ENCODE data around the gene TEX35. TPM values are rescaled to one million over a fixed set of nuclear protein-coding genes. Genes with fewer than 3 reads are reported as not detected.
A peak's percentile ranks its signal among the peaks of the same experiment; 100 is the strongest.

Gene TEX35
- total RNA-seq, 4 donors from 2014 or later, result 1.4 TPM; not detected in 3

GRCh38 chr1:178539291-178539690 lies 26.4 kb downstream of the TEX35 start:
- TF ChIP-seq POLR2A (IDR thresholded peaks at IDR 0.05) (no peak), CTCF (IDR thresholded peaks at IDR 0.05) (no peak)
- WGBS, 2 donors, result 77 to 81% methylated on average over 7 of the region's 7 CpGs
- intact Hi-C loops (cut with DNase I; ENCODE audit: low total_unique reads), result loop anchor here (10.0 kb wide), 1 partner anchor 826 kb away; the partner anchor contains the start of gene AXDND1
- no peak overlapping the region for H3K4me3 ChIP-seq (ENCODE audit: low read depth, poor library complexity, severe bottlenecking)
- no peak for DNase-seq (ENCODE audit: low spot score in 2 of 2)

GRCh38 chr1:178540204-178540603 lies 27.3 kb downstream of the TEX35 start:
- DNase-seq (ENCODE audit: low spot score in 2 of 2), result no peak
- no peak overlapping the region for H3K4me3 ChIP-seq (ENCODE audit: low read depth, poor library complexity, severe bottlenecking)
- WGBS, 2 donors, result 63% methylated on average over 6 of the region's 6 CpGs
- intact Hi-C loops (cut with DNase I; ENCODE audit: low total_unique reads), result loop anchor here (5.0 kb wide), 1 partner anchor 462 kb away; no protein-coding TSS in a partner anchor
- TF ChIP-seq POLR2A (IDR thresholded peaks at IDR 0.05), result no peak
- no peak for TF ChIP-seq CTCF (IDR thresholded peaks at IDR 0.05)

GRCh38 chr1:178540646-178541045 lies 27.7 kb downstream of the TEX35 start:
- H3K4me3 ChIP-seq (ENCODE audit: low read depth, poor library complexity, severe bottlenecking), result no peak overlapping the region
- intact Hi-C loops (cut with DNase I; ENCODE audit: low total_unique reads), result loop anchor here (5.0 kb wide), 1 partner anchor 462 kb away; no protein-coding TSS in a partner anchor
- 51 to 62% methylated on average over 7 of the region's 7 CpGs for WGBS, 2 donors
- DNase-seq (ENCODE audit: low spot score in 2 of 2), result no peak
- TF ChIP-seq POLR2A (IDR thresholded peaks at IDR 0.05) (no peak), CTCF (IDR thresholded peaks at IDR 0.05) (no peak)

GRCh38 chr1:178541379-178541778 lies 28.5 kb downstream of the TEX35 start:
- TF ChIP-seq POLR2A (IDR thresholded peaks at IDR 0.05) (no peak), CTCF (IDR thresholded peaks at IDR 0.05) (no peak)
- DNase-seq (ENCODE audit: low spot score in 2 of 2), result no peak
- intact Hi-C loops (cut with DNase I; ENCODE audit: low total_unique reads), result loop anchor here (5.0 kb wide), 1 partner anchor 461 kb away; no protein-coding TSS in a partner anchor
- 96 to 98% methylated on average over 5 of the region's 5 CpGs for WGBS, 2 donors
- no peak overlapping the region for H3K4me3 ChIP-seq (ENCODE audit: low read depth, poor library complexity, severe bottlenecking)

- peak overlapping the region; percentile 67 for H3K4me3 ChIP-seq (ENCODE audit: low read depth, poor library complexity, severe bottlenecking)
- TF ChIP-seq CTCF (IDR thresholded peaks at IDR 0.05) (no peak), POLR2A (IDR thresholded peaks at IDR 0.05) (no peak)
- peak in 1 of 2 donors; percentile 89 for DNase-seq (ENCODE audit: low spot score in 2 of 2)
- intact Hi-C loops (cut with DNase I; ENCODE audit: low total_unique reads), result loop anchor here (1.0 to 5.0 kb wide), 2 partner anchors 205 to 460 kb away; no protein-coding TSS in a partner anchor
- WGBS, 2 donors, result 6 to 9% methylated on average over 32 to 33 of the region's 33 CpGs
Measured at GRCh38 chr1:178541829-178542553, 29.1 kb downstream of the TEX35 start.
